Metanephros (tissue), 1 donor: ENCODE measurements around the gene BPIFB4. TPM values are rescaled to one million over a fixed set of nuclear protein-coding genes. Genes with fewer than 3 reads are reported as not detected.

Experiments
- total RNA-seq: library from RNA; depleted of rRNA; stranded (reverse); fragments of >200 nt; gene quantifications from one replicate; pipeline ENCODE4 v1.2.3, GENCODE V29; 2014

Gene BPIFB4
- not detected for total RNA-seq

GRCh38 chr20:33079259-33079658 is at the start of gene BPIFB4:
Gene BPIFB4 (plus strand): TSS chr20:33079643. CDS start chr20:33081527, 1,884 bp downstream.

GRCh38 chr20:33031531-33031930 is 47.9 kb upstream of the BPIFB4 start, which contains the start of gene BPIFB6:
Gene BPIFB6 (plus strand): TSS chr20:33031648. CDS start chr20:33031648, 0 bp downstream.

DNA sequence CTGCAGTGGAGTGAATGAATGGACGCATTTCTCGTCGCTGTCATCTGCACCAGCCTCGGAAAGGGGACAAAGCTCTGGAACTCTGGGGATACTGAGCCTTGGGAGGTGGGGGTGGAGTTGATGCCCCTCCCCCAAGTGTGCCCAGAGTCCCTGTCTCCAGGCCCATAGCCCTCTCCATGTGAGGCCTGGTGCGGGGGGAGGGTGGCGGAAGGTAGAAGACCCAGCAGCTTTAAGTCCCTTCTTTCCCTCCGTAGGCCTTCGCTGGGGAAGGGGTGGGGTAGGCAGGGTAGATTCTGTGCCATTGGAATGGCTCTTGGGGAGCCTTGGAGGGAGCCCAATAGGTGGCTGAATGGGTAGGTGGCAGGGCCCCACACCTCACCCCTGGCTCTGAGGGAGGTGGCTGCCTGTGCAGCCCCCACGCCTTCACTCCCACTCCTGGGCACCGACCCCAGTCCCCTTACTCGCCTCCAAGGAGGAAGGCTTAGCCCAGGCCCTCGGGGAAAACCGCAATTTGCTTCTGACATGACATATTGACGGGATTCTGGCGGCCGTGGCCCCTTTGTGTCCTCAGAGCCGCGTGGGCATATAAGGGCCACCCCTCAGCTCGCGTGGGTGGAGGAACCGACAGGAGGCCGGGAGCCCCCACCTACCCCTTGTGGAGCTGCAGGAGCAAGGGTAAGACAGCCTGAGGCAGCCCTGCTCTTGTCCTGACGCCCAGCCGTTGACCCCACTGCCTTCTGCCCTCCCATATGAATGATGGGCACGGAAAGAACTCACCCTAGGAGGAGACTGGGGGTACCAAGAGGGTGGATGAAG is 25.9 kb upstream of the BPIFB4 start, which contains the start of gene BPIFB3:
BPIFB3 (plus strand) TSS at position 613 of the 816 bp plus-strand sequence. CDS start 1,533 bp downstream, outside the sequence.

Other genes with a start within 250 kb of the BPIFB4 start
- gene EFCAB8, start 220.7 kb upstream of the BPIFB4 start, total RNA-seq, result not detected
- gene SUN5, start 75.2 kb upstream of the BPIFB4 start, total RNA-seq, result not detected
- gene BPIFB2, start 71.9 kb upstream of the BPIFB4 start, total RNA-seq, result not detected
- gene BPIFB6, start 48.0 kb upstream of the BPIFB4 start, total RNA-seq, result not detected
- gene BPIFB3, start 25.7 kb upstream of the BPIFB4 start, total RNA-seq, result not detected
- gene BPIFA2, start 88.5 kb downstream of the BPIFB4 start, total RNA-seq, result not detected
- not detected for gene BPIFA3, start 137.7 kb downstream of the BPIFB4 start, total RNA-seq
- gene BPIFA1, start 156.4 kb downstream of the BPIFB4 start, total RNA-seq, result not detected
- not detected for gene BPIFB1, start 203.6 kb downstream of the BPIFB4 start, total RNA-seq